Activated CD8-positive, alpha-beta T cell treated with anti-CD3 and anti-CD28 coated beads for 36 hours (primary cell): ENCODE measurements around the gene GREB1. TPM values are rescaled to one million over a fixed set of nuclear protein-coding genes. Genes with fewer than 3 reads are reported as not detected.

ENCODE experiments used
- ATAC-seq: fragments of 200-7000 bp; cut with Tn5 transposase; one replicate; pipeline ENCODE4 v1.10.0; 2021; ENCODE audit warnings: mild to moderate bottlenecking, moderate library complexity
- CTCF ChIA-PET: fragments of 350-600 bp; sonication (Branson Sonifier 250); formaldehyde crosslinking; loops from one replicate; lab custom pipeline; 2021; ENCODE audit warnings: antibody characterized with exemption; lab: Charles Lee
- POLR2A ChIA-PET: fragments of 350-600 bp; sonication (Branson Sonifier 250); formaldehyde crosslinking; loops from one replicate; lab custom pipeline; 2021; ENCODE audit warnings: antibody characterized with exemption; lab: Charles Lee
- DNase-seq: peaks from one replicate; pipeline ENCODE4 v3.0.0-alpha.2; 2020
- H3K27ac Mint-ChIP-seq: one replicate; pipeline ENCODE4 v1.8.0; 2021; ENCODE audit warnings: mild to moderate bottlenecking, mixed read lengths
- H3K27me3 Mint-ChIP-seq: one replicate; pipeline ENCODE4 v1.8.0; 2021; ENCODE audit warnings: mixed read lengths
- H3K36me3 Mint-ChIP-seq: one replicate; pipeline ENCODE4 v1.8.0; 2021; ENCODE audit warnings: low read depth, mixed read lengths
- H3K4me1 Mint-ChIP-seq: one replicate; pipeline ENCODE4 v1.8.0; 2021; ENCODE audit warnings: low read depth, mixed read lengths
- H3K4me3 Mint-ChIP-seq: one replicate; pipeline ENCODE4 v1.8.0; 2021; ENCODE audit warnings: mild to moderate bottlenecking, moderate library complexity, mixed read lengths
- H3K9me3 Mint-ChIP-seq: one replicate; pipeline ENCODE4 v1.8.0; 2021; ENCODE audit warnings: mixed read lengths
- CTCF ChIP-seq: fragments of 200-600 bp; IDR thresholded peaks from one replicate; pipeline ENCODE4 v1.8.0; 2022; ENCODE audit warnings: antibody characterized with exemption, mild to moderate bottlenecking
- intact Hi-C: fragments of 100-400 bp; cut with micrococcal nuclease; formaldehyde crosslinking; loops from one replicate; pipeline ENCODE4 v1.10.0; 2022
- total RNA-seq, 2 experiments: library from RNA; stranded (reverse); gene quantifications; one replicate each; pipeline ENCODE4 v1.2.3, GENCODE V29; 2021

The GREB1 gene
- total RNA-seq, 2 experiments from 2014 or later, result 1.5 TPM

GRCh38 chr2:11590193-11590592 lies 56.3 kb downstream of the GREB1 start:
- intact Hi-C loops, result no loop called here
- Mint-ChIP-seq H3K4me1 (no peaks in the 10 kb centered on the region), H3K4me3 (no peak overlapping the region), H3K36me3 (no peaks in the 10 kb centered on the region), H3K9me3 (no peaks in the 10 kb centered on the region), H3K27me3 (no peaks in the 10 kb centered on the region), H3K27ac (no peak overlapping the region)
- no peak for TF ChIP-seq CTCF
- ChIA-PET CTCF (no interaction called here), POLR2A (no interaction called here)
- DNase-seq (no peak), ATAC-seq (no peak)

GRCh38 chr2:11591091-11591490 lies 57.2 kb downstream of the GREB1 start:
- Mint-ChIP-seq H3K9me3 (no peaks in the 10 kb centered on the region), H3K27me3 (no peaks in the 10 kb centered on the region), H3K27ac (no peak overlapping the region), H3K4me3 (no peak overlapping the region), H3K36me3 (no peaks in the 10 kb centered on the region), H3K4me1 (no peaks in the 10 kb centered on the region)
- intact Hi-C loops, result no loop called here
- ATAC-seq (no peak), DNase-seq (no peak)
- ChIA-PET POLR2A (no interaction called here), CTCF (interaction anchor here (1.1 to 2.0 kb wide), 3 partner anchors 9 to 470 kb away, joined by 4 to 7 read pairs (median 4); no protein-coding TSS in a partner anchor)
- TF ChIP-seq CTCF, result no peak

- H3K4me3 Mint-ChIP-seq, result no peak overlapping the region
- TF ChIP-seq CTCF, result no peak
- intact Hi-C loops, result no loop called here
- no peak overlapping the region for H3K27ac Mint-ChIP-seq
- H3K4me1 Mint-ChIP-seq, result no peaks in the 10 kb centered on the region
- no peaks in the 10 kb centered on the region for H3K36me3 Mint-ChIP-seq
- POLR2A ChIA-PET, result interaction anchor here (0.7 kb wide), 1 partner anchor 112 kb away, joined by 3 read pairs; no protein-coding TSS in a partner anchor
- H3K27me3 Mint-ChIP-seq, result no peaks in the 10 kb centered on the region
- H3K9me3 Mint-ChIP-seq, result no peaks in the 10 kb centered on the region
- ATAC-seq (no peak), DNase-seq (no peak)
- CTCF ChIA-PET, result interaction anchor here (0.9 to 3.7 kb wide), 2 partner anchors 9 to 460 kb away, joined by 4 to 27 read pairs; a partner anchor contains a TSS
Measured at GRCh38 chr2:11592671-11593574, 59.1 kb downstream of the GREB1 start.

GRCh38 chr2:11596801-11597200 lies 63.0 kb downstream of the GREB1 start:
- Mint-ChIP-seq H3K4me1 (no peaks in the 10 kb centered on the region), H3K27ac (no peak overlapping the region), H3K27me3 (no peaks in the 10 kb centered on the region), H3K9me3 (no peaks in the 10 kb centered on the region), H3K4me3 (no peak overlapping the region), H3K36me3 (no peaks in the 10 kb centered on the region)
- no peak for TF ChIP-seq CTCF
- ATAC-seq (no peak), DNase-seq (no peak)
- ChIA-PET POLR2A (no interaction called here), CTCF (no interaction called here)
- intact Hi-C loops, result no loop called here
